PFSK-1 (cell line): Measurements from ENCODE around the gene SRGAP3.

ENCODE experiments used
- FOXP2 ChIP-seq: optimal IDR thresholded peaks from 2 replicates; pipeline ENCODE3; 2011; ENCODE audit warnings: borderline replicate concordance, control low read depth, inconsistent platforms; ENCODE audit not compliant: insufficient read depth; ENCODE audit errors: extremely low read length, extremely low read depth
- POLR2AphosphoS5 ChIP-seq: IDR thresholded peaks from 2 replicates; pipeline ENCODE4 v1.6.1; 2012; ENCODE audit warnings: low read depth, mild to moderate bottlenecking, control low read depth, low read length, moderate library complexity
- SIN3A ChIP-seq: IDR thresholded peaks from 2 replicates; pipeline ENCODE4 v1.6.1; 2012; ENCODE audit warnings: mild to moderate bottlenecking, low read length, moderate library complexity, borderline replicate concordance; ENCODE audit not compliant: insufficient read depth
- TAF1 ChIP-seq: IDR thresholded peaks from 2 replicates; pipeline ENCODE4 v1.6.1; 2012; ENCODE audit warnings: low read length, control low read depth, borderline replicate concordance; ENCODE audit not compliant: insufficient read depth
- TF ChIP-seq, protein P1 (sequence below), 2 experiments: IDR thresholded peaks; 2 replicates each; pipeline versions ENCODE4 v1.6.1 to v1.8.0; 2011 to 2012; ENCODE audit warnings: low read depth in 2 of 2, low read length in 2 of 2, control low read depth in 1 of 2, inconsistent platforms in 1 of 2, mild to moderate bottlenecking in 1 of 2, moderate library complexity in 1 of 2; ENCODE audit not compliant: insufficient read depth in 1 of 2

SRGAP3 gene

DNA sequence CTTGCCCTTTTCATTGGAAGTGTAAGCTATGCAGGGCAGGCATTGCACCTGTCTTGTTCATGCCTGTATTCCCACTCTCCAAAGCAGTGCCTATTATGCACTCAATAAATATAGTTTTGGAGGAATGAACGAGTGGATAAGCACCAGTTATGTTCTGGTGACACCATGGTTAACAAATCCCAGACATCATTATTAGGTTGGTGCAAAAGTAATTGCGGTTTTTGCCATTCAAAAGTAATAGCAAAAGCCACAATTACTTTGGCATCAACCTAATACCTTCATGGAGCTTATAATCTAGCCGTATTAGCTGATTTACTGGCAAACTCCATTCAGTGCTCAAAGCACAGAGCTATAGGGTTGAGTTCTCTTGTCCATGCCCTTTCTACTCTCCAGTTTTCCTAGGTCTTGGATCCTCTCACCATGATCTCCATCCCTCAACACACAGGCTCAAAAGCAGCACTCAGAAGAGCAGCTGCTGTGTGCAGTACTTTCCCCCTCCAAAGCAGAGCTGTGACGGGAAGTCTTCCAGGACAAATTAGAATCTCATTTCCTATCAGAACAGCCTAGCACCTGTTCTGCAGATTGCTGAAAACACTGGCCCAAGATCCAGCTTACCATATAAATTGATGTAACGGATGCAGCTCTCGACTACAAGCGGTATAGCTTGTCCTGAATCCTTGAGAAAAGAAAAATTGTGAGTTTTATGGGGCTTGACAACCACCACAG lies 223.0 kb downstream of the SRGAP3 start:
- TF ChIP-seq, protein P1, sequence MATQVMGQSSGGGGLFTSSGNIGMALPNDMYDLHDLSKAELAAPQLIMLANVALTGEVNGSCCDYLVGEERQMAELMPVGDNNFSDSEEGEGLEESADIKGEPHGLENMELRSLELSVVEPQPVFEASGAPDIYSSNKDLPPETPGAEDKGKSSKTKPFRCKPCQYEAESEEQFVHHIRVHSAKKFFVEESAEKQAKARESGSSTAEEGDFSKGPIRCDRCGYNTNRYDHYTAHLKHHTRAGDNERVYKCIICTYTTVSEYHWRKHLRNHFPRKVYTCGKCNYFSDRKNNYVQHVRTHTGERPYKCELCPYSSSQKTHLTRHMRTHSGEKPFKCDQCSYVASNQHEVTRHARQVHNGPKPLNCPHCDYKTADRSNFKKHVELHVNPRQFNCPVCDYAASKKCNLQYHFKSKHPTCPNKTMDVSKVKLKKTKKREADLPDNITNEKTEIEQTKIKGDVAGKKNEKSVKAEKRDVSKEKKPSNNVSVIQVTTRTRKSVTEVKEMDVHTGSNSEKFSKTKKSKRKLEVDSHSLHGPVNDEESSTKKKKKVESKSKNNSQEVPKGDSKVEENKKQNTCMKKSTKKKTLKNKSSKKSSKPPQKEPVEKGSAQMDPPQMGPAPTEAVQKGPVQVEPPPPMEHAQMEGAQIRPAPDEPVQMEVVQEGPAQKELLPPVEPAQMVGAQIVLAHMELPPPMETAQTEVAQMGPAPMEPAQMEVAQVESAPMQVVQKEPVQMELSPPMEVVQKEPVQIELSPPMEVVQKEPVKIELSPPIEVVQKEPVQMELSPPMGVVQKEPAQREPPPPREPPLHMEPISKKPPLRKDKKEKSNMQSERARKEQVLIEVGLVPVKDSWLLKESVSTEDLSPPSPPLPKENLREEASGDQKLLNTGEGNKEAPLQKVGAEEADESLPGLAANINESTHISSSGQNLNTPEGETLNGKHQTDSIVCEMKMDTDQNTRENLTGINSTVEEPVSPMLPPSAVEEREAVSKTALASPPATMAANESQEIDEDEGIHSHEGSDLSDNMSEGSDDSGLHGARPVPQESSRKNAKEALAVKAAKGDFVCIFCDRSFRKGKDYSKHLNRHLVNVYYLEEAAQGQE (IDR thresholded peaks at IDR 0.05; ENCODE audit: insufficient read depth in 1 of 2, low read depth in 2 of 2, low read length in 2 of 2): no peak
- TF ChIP-seq FOXP2 (no peak), TAF1 (no peak), POLR2AphosphoS5 (no peak)

DNA sequence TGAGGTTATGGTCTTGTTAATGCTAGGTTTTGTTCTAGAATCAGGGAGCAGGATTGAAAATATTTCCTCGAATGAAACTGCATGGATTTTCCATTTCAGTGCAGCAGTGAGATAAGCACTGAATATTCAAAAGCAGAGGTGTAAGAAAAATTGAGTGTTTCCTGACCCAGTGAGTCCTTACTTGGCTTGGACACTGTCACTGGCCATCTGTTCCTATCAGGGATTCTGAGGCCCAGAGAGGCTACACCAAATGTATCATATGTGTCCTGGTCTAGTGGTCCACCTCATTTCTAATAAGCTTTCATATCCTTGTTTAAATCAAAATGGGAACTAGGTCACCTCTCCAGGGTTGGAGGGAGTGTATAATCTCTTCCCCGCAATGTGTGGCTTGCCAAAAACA lies 225.1 kb downstream of the SRGAP3 start:
- TF ChIP-seq TAF1 (no peak), SIN3A (no peak), FOXP2 (no peak), POLR2AphosphoS5 (no peak)
- TF ChIP-seq, protein P1 (IDR thresholded peaks at IDR 0.05; ENCODE audit: insufficient read depth in 1 of 2, low read depth in 2 of 2, low read length in 2 of 2): no peak

DNA sequence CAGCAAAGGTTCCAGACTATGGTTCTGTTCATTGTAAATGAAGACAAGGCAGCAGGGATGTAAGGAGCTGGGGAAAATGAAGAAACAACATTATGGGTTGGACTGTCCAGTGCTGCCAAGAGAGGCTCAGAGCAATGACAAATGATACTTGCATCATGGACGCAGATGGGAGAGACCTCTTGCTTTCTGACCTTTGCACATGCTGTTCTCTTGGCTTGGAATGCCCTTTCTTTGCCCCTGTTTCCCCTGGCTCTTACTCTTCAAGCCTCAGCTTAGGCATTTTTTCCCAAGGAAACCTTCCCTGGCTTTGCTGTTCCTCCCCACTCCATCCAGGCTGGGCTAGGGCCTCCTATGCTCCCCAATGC lies 226.2 kb downstream of the SRGAP3 start:
- no peak for TF ChIP-seq POLR2AphosphoS5
- no peak for TF ChIP-seq FOXP2
- TF ChIP-seq TAF1: no peak
- TF ChIP-seq SIN3A: no peak
- TF ChIP-seq, protein P1 (IDR thresholded peaks at IDR 0.05; ENCODE audit: insufficient read depth in 1 of 2, low read depth in 2 of 2, low read length in 2 of 2): no peak

DNA sequence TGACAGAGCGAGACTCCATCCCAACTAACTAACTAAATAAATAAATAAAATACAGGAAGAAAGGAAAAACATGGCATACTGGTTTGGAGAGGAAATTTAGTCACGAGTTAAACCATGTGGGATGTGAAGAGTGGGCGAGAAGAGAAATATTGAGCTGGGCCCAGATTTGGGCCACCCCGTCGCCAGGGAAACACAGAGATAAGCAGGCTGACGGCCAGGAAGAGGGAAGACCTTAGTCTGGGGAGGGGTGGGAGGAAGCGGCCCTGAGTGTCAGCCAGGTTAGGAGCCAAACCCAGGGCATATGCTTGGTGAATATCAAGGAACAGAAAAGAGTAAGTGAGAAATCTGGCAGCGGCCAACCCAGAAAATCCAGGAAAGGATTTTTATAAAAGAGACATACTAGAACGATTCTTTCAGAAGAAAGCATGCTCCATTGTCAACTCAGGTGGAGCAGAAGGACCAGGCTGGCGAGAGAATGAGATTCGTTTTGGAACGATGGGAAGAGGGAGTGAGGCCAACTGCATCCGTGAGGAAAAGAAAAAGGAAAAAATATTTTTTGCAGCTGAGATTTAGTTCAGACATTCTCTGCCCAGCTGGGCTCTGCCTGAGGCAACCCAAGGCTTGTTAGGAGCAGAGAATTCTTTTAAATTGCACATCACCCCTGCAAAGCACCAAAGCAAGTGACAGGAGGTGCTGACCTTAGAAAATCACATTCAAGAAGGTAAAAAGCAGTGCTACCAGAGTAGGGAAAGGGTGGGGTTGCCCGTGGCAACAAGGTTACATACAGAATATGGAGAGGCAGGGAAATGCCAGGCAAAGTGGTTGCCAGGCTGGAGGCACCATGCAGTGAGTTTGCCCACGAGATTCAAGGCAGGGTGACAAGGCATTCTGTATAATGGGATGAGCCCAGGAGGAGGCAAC lies 226.9 kb downstream of the SRGAP3 start:
- TF ChIP-seq, protein P1 (IDR thresholded peaks at IDR 0.05; ENCODE audit: insufficient read depth in 1 of 2, low read depth in 2 of 2, low read length in 2 of 2): no peak
- TF ChIP-seq POLR2AphosphoS5: no peak
- no peak for TF ChIP-seq TAF1
- TF ChIP-seq SIN3A: no peak
- TF ChIP-seq FOXP2: no peak
